Measurements from ENCODE around the gene WIPF1. TPM values are rescaled to one million over a fixed set of nuclear protein-coding genes. Genes with fewer than 3 reads are reported as not detected.

Gene WIPF1
- total RNA-seq, 2 donors from 2014 or later: 6.7 to 21.4 TPM

DNA sequence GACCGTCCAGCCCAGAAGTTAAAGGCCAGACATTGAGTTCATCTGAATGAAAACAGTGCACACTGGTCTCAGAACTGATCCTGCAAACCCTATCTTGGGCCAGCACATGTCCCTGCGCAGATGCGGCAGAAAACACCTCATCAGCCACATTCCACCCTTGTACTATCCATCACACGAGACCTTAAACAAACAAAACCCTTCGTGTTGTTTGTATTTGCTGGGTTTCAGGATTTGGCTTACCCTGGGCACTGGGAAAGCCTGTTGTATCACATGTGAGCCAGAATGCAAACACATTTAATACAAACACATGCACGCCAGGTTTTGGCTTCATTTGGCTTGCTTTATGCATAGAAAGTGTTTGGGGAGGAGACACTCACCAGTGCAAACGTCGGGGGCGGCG lies 12.5 kb downstream of the WIPF1 start:
- Histone ChIP-seq H3K36me3 (no peaks in the 10 kb centered on the region), H3K27me3 (no peaks in the 10 kb centered on the region), H3K9me3 (no peaks in the 10 kb centered on the region), H3K4me1 (no peaks in the 10 kb centered on the region), H3K9ac (ENCODE audit: low read depth in 2 of 2, low read length in 2 of 2) (no peak overlapping the region), H3K27ac (no peak overlapping the region), H3K4me3 (no peak overlapping the region)
- no peak for DNase-seq
- TF ChIP-seq, protein P1, sequence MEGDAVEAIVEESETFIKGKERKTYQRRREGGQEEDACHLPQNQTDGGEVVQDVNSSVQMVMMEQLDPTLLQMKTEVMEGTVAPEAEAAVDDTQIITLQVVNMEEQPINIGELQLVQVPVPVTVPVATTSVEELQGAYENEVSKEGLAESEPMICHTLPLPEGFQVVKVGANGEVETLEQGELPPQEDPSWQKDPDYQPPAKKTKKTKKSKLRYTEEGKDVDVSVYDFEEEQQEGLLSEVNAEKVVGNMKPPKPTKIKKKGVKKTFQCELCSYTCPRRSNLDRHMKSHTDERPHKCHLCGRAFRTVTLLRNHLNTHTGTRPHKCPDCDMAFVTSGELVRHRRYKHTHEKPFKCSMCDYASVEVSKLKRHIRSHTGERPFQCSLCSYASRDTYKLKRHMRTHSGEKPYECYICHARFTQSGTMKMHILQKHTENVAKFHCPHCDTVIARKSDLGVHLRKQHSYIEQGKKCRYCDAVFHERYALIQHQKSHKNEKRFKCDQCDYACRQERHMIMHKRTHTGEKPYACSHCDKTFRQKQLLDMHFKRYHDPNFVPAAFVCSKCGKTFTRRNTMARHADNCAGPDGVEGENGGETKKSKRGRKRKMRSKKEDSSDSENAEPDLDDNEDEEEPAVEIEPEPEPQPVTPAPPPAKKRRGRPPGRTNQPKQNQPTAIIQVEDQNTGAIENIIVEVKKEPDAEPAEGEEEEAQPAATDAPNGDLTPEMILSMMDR (IDR thresholded peaks at IDR 0.05): no peak
- intact Hi-C loops (cut with DNase I): no loop called here

GRCh38 chr2:174581491-174581890 lies 16.1 kb downstream of the WIPF1 start:
- Histone ChIP-seq H3K36me3 (no peaks in the 10 kb centered on the region), H3K4me1 (no peaks in the 10 kb centered on the region), H3K9me3 (no peaks in the 10 kb centered on the region), H3K9ac (ENCODE audit: low read depth in 2 of 2, low read length in 2 of 2) (no peak overlapping the region), H3K27me3 (no peaks in the 10 kb centered on the region), H3K4me3 (no peak overlapping the region), H3K27ac (no peak overlapping the region)
- DNase-seq: no peak
- intact Hi-C loops (cut with DNase I): no loop called here
- TF ChIP-seq, protein P1 (IDR thresholded peaks at IDR 0.05): no peak

GRCh38 chr2:174580951-174581350 lies 16.7 kb downstream of the WIPF1 start:
- no peaks in the 10 kb centered on the region for H3K27me3 ChIP-seq
- H3K9ac ChIP-seq (ENCODE audit: low read depth in 2 of 2, low read length in 2 of 2): no peak overlapping the region
- H3K9me3 ChIP-seq: no peaks in the 10 kb centered on the region
- no peak for DNase-seq
- no peak overlapping the region for H3K27ac ChIP-seq
- H3K36me3 ChIP-seq: no peaks in the 10 kb centered on the region
- intact Hi-C loops (cut with DNase I): no loop called here
- H3K4me3 ChIP-seq: no peak overlapping the region
- TF ChIP-seq, protein P1 (IDR thresholded peaks at IDR 0.05): no peak
- no peaks in the 10 kb centered on the region for H3K4me1 ChIP-seq

DNA sequence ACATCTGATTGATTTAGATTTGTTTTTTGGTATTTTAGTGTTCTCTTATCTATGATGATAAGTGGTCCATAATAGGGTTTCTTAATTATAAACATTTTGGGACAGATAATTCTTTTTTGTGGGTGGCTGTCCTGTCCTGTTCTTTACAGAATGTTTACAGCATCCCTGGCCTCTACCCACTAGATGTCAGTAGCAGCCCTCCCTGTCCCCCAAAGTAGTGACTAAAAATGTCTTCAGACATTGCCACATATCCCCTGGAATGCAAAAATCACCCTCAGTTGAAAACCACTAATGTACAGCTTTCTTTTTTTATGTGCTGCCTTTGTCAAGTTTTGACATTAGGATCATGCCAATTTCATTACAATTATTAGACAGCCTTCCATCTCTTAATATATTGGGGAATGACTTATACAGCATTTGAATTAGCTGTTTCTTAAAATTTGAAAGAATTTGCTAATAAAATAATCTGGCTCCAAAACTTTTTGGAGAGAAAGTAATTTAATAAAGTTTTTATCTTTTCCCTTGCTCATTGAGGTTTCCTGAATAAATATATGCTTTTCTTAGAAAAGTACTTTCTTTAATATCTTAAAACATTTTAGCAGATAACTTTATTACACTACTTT lies 19.5 kb downstream of the WIPF1 start:
- intact Hi-C loops (cut with DNase I): no loop called here
- Histone ChIP-seq H3K4me3 (no peak overlapping the region), H3K4me1 (no peaks in the 10 kb centered on the region), H3K27me3 (no peaks in the 10 kb centered on the region), H3K27ac (no peak overlapping the region), H3K36me3 (no peaks in the 10 kb centered on the region), H3K9ac (ENCODE audit: low read depth in 2 of 2, low read length in 2 of 2) (no peak overlapping the region), H3K9me3 (no peaks in the 10 kb centered on the region)
- TF ChIP-seq, protein P1 (IDR thresholded peaks at IDR 0.05): peak; percentile 20
- DNase-seq: no peak

DNA sequence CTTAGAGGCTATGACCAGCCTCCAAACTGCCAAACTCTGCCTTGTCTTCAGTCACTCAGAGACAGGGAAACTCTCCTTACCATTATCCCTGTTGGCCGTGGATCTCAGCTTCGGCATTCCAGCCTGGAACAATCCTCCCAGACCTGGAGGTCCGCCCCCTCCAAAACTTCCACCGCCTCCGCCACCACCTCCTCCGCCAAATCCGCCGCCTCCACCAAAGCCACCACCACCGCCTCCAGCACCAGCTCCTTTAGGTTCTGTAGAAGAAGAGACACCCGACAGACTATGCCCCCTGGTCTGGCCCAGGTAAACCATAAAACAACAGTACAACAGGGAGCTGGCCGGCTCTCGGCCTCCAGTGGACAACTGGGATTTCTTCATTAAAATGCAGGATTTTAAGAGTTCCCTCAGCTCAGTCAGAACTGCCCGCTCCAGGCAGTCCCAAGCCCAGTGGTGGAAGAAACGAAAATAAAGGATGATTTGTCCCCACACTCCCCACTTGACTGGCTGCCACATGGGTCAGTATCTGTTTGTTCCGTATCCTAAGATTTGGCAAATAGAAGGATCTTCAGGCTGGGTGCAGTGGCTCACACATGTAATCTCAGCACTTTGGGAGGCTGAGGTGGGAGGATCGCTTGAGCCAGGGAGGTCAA lies 22.4 kb downstream of the WIPF1 start:
- no peak overlapping the region for H3K9ac ChIP-seq (ENCODE audit: low read depth in 2 of 2, low read length in 2 of 2)
- no peak for DNase-seq
- no peak overlapping the region for H3K4me3 ChIP-seq
- H3K4me1 ChIP-seq: no peaks in the 10 kb centered on the region
- TF ChIP-seq, protein P1 (IDR thresholded peaks at IDR 0.05): no peak
- intact Hi-C loops (cut with DNase I): no loop called here
- H3K36me3 ChIP-seq: no peaks in the 10 kb centered on the region
- no peaks in the 10 kb centered on the region for H3K9me3 ChIP-seq
- no peak overlapping the region for H3K27ac ChIP-seq
- H3K27me3 ChIP-seq: no peaks in the 10 kb centered on the region

All from colonic mucosa (tissue), 4 donors.